ENCODE measurements around the gene RPL29. TPM values are rescaled to one million over a fixed set of nuclear protein-coding genes. Genes with fewer than 3 reads are reported as not detected.

Gene RPL29
- total RNA-seq, 1 donor from 2014 or later, result 1,940 TPM

GRCh38 chr3:51985063-51985462 is 10.6 kb downstream of the RPL29 start:
- no peaks in the 10 kb centered on the region for H3K27me3 ChIP-seq (ENCODE audit: control insufficient read depth, insufficient read depth, low read length)
- H3K4me3 ChIP-seq (ENCODE audit: low read depth, low read length), result no peak overlapping the region
- DNase-seq (ENCODE audit: low read depth) (no peak), FAIRE-seq (no peak)
- no peak for TF ChIP-seq CTCF (IDR thresholded peaks at IDR 0.05; ENCODE audit: insufficient read depth, low read length, severe bottlenecking)
- peaks cover 3% of the 10 kb centered on the region for H3K36me3 ChIP-seq (ENCODE audit: control insufficient read depth, insufficient read depth, low read length)

- peaks cover 3% of the 10 kb centered on the region for H3K36me3 ChIP-seq (ENCODE audit: control insufficient read depth, insufficient read depth, low read length)
- no peak for FAIRE-seq
- no peak for DNase-seq (ENCODE audit: low read depth)
- no peak for TF ChIP-seq CTCF (IDR thresholded peaks at IDR 0.05; ENCODE audit: insufficient read depth, low read length, severe bottlenecking)
- H3K27me3 ChIP-seq (ENCODE audit: control insufficient read depth, insufficient read depth, low read length), result no peaks in the 10 kb centered on the region
- H3K4me3 ChIP-seq (ENCODE audit: low read depth, low read length), result no peak overlapping the region
Observed at GRCh38 chr3:51984269-51984647, 11.4 kb downstream of the RPL29 start.

GRCh38 chr3:51983578-51984268 is 12.0 kb downstream of the RPL29 start:
- DNase-seq (ENCODE audit: low read depth), result no peak
- no peak for FAIRE-seq
- no peaks in the 10 kb centered on the region for H3K27me3 ChIP-seq (ENCODE audit: control insufficient read depth, insufficient read depth, low read length)
- peak overlapping the region; percentile 63 for H3K4me3 ChIP-seq (ENCODE audit: low read depth, low read length)
- no peak for TF ChIP-seq CTCF (IDR thresholded peaks at IDR 0.05; ENCODE audit: insufficient read depth, low read length, severe bottlenecking)
- peaks cover 3% of the 10 kb centered on the region for H3K36me3 ChIP-seq (ENCODE audit: control insufficient read depth, insufficient read depth, low read length)

GRCh38 chr3:51982838-51983577 is 12.7 kb downstream of the RPL29 start, which contains the start of gene ACY1:
Gene ACY1, plus strand, starts transcription at chr3:51983535. Its CDS starts 530 bp downstream, at chr3:51984065.
- Histone ChIP-seq H3K4me3 (ENCODE audit: low read depth, low read length) (peak within 1 kb of the TSS; percentile 63), H3K27me3 (ENCODE audit: control insufficient read depth, insufficient read depth, low read length) (no peaks in the 10 kb centered on the region), H3K36me3 (ENCODE audit: control insufficient read depth, insufficient read depth, low read length) (peaks cover 3% of the 10 kb centered on the region)
- no peak for TF ChIP-seq CTCF (IDR thresholded peaks at IDR 0.05; ENCODE audit: insufficient read depth, low read length, severe bottlenecking)
- FAIRE-seq (no peak), DNase-seq (ENCODE audit: low read depth) (peak; percentile 83)

- Histone ChIP-seq H3K27me3 (ENCODE audit: control insufficient read depth, insufficient read depth, low read length) (no peaks in the 10 kb centered on the region), H3K4me3 (ENCODE audit: low read depth, low read length) (peak overlapping the region; percentile 63), H3K36me3 (ENCODE audit: control insufficient read depth, insufficient read depth, low read length) (peaks cover 3% of the 10 kb centered on the region)
- DNase-seq (ENCODE audit: low read depth), result no peak
- peak; percentile 76 for TF ChIP-seq CTCF (IDR thresholded peaks at IDR 0.05; ENCODE audit: insufficient read depth, low read length, severe bottlenecking)
- FAIRE-seq, result peak; percentile 7
Observed at GRCh38 chr3:51982352-51982837, 13.3 kb downstream of the RPL29 start.
